ENCODE measurements around the gene CAPS2. TPM values are rescaled to one million over a fixed set of nuclear protein-coding genes. Genes with fewer than 3 reads are reported as not detected.

CAPS2 gene
- total RNA-seq, 1 experiment from 2014 or later = 3.7 TPM

DNA sequence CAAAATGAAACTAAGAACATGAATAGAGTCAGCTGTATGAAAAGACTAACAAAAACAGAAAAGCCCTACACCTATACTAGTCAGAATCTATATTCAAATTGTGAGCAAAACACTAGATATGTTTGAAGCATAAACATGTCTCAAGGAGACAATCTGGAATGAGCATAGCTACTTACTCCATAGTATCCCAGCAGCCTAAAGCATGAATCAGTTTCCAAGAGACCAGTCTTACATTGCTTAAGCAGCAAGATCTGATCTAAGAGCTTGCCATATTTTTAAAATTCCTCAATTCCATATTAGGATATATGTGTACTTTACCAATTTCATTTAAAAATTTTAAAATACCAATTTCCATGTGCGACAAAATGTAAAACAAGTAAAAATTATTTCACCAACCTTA is 7.7 kb downstream of the CAPS2 start:
- Mint-ChIP-seq H3K27me3 (ENCODE audit: insufficient read depth, unreplicated experiment) (no peaks in the 10 kb centered on the region), H3K4me1 (ENCODE audit: insufficient read depth, unreplicated experiment) (no peaks in the 10 kb centered on the region), H3K9me3 (ENCODE audit: unreplicated experiment) (no peaks in the 10 kb centered on the region), H3K36me3 (ENCODE audit: insufficient read depth, unreplicated experiment) (no peaks in the 10 kb centered on the region), H3K27ac (ENCODE audit: low read depth, unreplicated experiment) (no peak overlapping the region), H3K4me3 (ENCODE audit: unreplicated experiment) (no peak overlapping the region)
- intact Hi-C loops (cut with micrococcal nuclease) = no loop called here
- no TSS peak for BruUV-seq (replicated peaks)
- no peak for DNase-seq (ENCODE audit: unreplicated experiment)
- no peak for TF ChIP-seq CTCF (IDR thresholded peaks at IDR 0.05; ENCODE audit: unreplicated experiment)
- ChIA-PET POLR2A (interaction anchor here (0.6 kb wide), 1 partner anchor 43 kb away, joined by 3 read pairs; no protein-coding TSS in a partner anchor), CTCF (interaction anchor here (0.5 to 1.0 kb wide), 3 partner anchors 11 to 589 kb away, joined by 3 to 5 read pairs (median 3); no protein-coding TSS in a partner anchor)

DNA sequence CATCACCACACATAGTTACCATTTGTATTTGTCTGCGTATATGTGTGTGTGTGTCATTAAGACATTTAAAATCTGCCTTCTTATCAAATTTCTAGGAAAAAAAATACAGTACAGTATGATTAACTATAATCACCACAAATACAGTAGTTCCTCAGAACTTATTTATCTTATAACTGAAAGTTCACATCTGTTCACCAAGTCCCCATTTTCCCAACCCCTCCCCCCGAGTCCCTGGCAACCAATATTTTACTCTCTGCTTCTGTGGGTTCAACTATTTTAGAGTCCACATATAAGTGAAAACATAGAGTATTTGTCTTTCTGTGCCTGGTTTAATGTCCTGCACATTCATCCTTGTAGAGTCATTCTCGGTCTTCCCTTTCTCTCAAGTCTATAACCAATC is 12.3 kb downstream of the CAPS2 start:
- Mint-ChIP-seq H3K27me3 (ENCODE audit: insufficient read depth, unreplicated experiment) (no peaks in the 10 kb centered on the region), H3K4me3 (ENCODE audit: unreplicated experiment) (no peak overlapping the region), H3K9me3 (ENCODE audit: unreplicated experiment) (no peaks in the 10 kb centered on the region), H3K36me3 (ENCODE audit: insufficient read depth, unreplicated experiment) (no peaks in the 10 kb centered on the region), H3K4me1 (ENCODE audit: insufficient read depth, unreplicated experiment) (no peaks in the 10 kb centered on the region), H3K27ac (ENCODE audit: low read depth, unreplicated experiment) (no peak overlapping the region)
- CTCF ChIA-PET = no interaction called here
- no peak for DNase-seq (ENCODE audit: unreplicated experiment)
- POLR2A ChIA-PET = no interaction called here
- no TSS peak for BruUV-seq (replicated peaks)
- no peak for TF ChIP-seq CTCF (IDR thresholded peaks at IDR 0.05; ENCODE audit: unreplicated experiment)
- intact Hi-C loops (cut with micrococcal nuclease) = no loop called here

- no peaks in the 10 kb centered on the region for H3K4me1 Mint-ChIP-seq (ENCODE audit: insufficient read depth, unreplicated experiment)
- TF ChIP-seq CTCF (IDR thresholded peaks at IDR 0.05; ENCODE audit: unreplicated experiment) = no peak
- H3K36me3 Mint-ChIP-seq (ENCODE audit: insufficient read depth, unreplicated experiment) = no peaks in the 10 kb centered on the region
- no peaks in the 10 kb centered on the region for H3K9me3 Mint-ChIP-seq (ENCODE audit: unreplicated experiment)
- BruUV-seq (replicated peaks) = no TSS peak
- DNase-seq (ENCODE audit: unreplicated experiment) = no peak
- ChIA-PET CTCF (no interaction called here), POLR2A (no interaction called here)
- intact Hi-C loops (cut with micrococcal nuclease) = no loop called here
- H3K27ac Mint-ChIP-seq (ENCODE audit: low read depth, unreplicated experiment) = no peak overlapping the region
- H3K27me3 Mint-ChIP-seq (ENCODE audit: insufficient read depth, unreplicated experiment) = no peaks in the 10 kb centered on the region
- H3K4me3 Mint-ChIP-seq (ENCODE audit: unreplicated experiment) = no peak overlapping the region
These were observed 14.6 kb downstream of the CAPS2 start for GRCh38 chr12:75315518-75315917.

GRCh38 chr12:75311369-75311768 is 18.8 kb downstream of the CAPS2 start:
- BruUV-seq (replicated peaks) = no TSS peak
- H3K4me3 Mint-ChIP-seq (ENCODE audit: unreplicated experiment) = no peak overlapping the region
- H3K27ac Mint-ChIP-seq (ENCODE audit: low read depth, unreplicated experiment) = no peak overlapping the region
- POLR2A ChIA-PET = interaction anchor here (1.6 kb wide), 1 partner anchor 10 kb away, joined by 5 read pairs; no protein-coding TSS in a partner anchor
- CTCF ChIA-PET = interaction anchor here (1.0 kb wide), 1 partner anchor 621 kb away, joined by 3 read pairs; no protein-coding TSS in a partner anchor
- no peaks in the 10 kb centered on the region for H3K4me1 Mint-ChIP-seq (ENCODE audit: insufficient read depth, unreplicated experiment)
- no peaks in the 10 kb centered on the region for H3K36me3 Mint-ChIP-seq (ENCODE audit: insufficient read depth, unreplicated experiment)
- intact Hi-C loops (cut with micrococcal nuclease) = no loop called here
- no peak for DNase-seq (ENCODE audit: unreplicated experiment)
- no peaks in the 10 kb centered on the region for H3K27me3 Mint-ChIP-seq (ENCODE audit: insufficient read depth, unreplicated experiment)
- TF ChIP-seq CTCF (IDR thresholded peaks at IDR 0.05; ENCODE audit: unreplicated experiment) = no peak
- no peaks in the 10 kb centered on the region for H3K9me3 Mint-ChIP-seq (ENCODE audit: unreplicated experiment)

Data from MCF 10A (cell line).